ENCODE measurements around the gene CAPN1. TPM values are rescaled to one million over a fixed set of nuclear protein-coding genes. Genes with fewer than 3 reads are reported as not detected.
"Not testable (repeated sequence)": the region's sequence is repeated elsewhere in the genome, so short reads cannot be mapped to it uniquely, and the experiment has no call there.

CAPN1 gene
- total RNA-seq, 1 donor from 2014 or later = 81.0 TPM

DNA sequence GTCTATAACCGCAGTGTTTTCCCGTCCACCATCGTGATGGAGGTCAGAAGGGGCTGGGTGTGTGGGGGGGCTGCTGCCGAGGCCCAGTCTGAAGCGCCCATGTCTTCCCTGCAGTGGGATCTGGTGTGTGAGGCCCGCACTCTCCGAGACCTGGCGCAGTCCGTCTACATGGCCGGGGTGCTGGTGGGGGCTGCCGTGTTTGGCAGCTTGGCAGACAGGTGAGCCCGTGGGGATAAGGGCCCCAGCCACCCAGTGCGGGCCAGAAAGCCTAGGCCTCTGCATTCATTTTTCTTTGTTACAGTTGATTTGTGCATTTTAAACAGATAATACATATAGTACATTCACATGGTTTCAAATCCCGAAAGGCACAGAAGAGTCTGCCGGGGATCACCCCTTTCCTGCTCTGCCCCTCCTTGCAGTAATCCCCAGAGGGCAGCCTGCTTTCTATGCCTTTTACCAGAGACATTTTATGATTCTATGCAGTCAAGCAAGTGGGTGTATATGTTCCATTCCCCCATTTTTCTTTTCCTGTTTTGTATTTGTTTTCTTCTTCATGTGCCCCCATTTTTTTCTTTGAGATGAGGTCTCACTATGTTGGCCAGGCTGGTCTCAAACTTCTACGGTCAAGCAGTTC, 32.6 kb downstream of the CAPN1 start:
- DNase-seq (ENCODE audit: low spot score) (peak; percentile 43), ATAC-seq (no peak)

DNA sequence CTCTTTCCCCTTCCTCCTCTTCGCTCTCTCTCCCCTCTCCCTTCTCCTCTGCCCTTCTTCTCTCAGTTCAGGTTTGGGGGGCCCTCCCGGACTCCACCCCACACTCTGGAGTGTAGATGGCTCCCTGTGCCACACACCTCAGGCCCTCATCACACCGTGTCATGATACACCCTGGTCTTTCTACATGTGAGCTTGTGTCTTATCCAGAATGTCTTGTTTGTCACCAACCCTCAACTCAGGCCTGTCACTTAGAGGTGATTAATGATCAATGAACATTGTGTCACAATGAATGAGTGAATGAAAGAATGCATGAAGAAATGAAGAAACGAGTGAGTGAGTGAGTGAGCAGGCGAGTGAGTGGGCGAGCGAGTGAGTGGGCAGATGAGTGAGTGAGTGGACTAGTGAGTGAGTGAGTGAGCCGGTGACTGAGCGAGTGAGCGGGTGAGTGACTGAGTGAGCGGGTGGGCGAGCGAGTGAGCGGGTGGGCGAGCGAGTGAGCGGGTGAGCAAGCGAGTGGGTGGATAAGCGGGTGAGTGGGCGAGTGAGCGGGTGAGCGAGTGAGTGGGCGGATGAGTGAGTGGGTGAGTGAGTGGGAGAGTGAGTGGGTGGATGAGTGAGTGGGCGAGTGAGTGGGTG, 33.8 kb downstream of the CAPN1 start:
- DNase-seq (ENCODE audit: low spot score) (peak; percentile 12), ATAC-seq (no peak)

DNA sequence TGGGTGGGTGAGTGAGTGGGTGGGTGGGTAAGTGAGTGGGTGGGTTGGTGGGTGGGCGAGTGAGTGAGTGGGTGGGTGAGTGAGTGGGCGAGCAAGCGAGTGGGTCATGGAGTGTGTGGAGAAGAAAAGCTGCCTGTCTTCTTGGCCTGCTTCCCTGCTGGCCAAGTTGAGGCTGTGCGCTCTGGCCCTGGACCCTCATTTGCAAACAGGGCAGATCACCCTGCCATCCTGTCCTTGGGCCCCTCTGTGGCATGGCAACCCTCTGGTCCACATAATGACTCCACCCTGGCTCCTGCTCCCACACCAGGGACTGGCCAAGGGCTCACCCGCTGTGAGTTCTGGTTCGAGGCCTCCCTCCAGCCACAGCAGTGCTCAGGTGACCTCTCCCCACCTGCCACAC, 35.1 kb downstream of the CAPN1 start:
- no peak for ATAC-seq
- peak; percentile 38 for DNase-seq (ENCODE audit: low spot score)

DNA sequence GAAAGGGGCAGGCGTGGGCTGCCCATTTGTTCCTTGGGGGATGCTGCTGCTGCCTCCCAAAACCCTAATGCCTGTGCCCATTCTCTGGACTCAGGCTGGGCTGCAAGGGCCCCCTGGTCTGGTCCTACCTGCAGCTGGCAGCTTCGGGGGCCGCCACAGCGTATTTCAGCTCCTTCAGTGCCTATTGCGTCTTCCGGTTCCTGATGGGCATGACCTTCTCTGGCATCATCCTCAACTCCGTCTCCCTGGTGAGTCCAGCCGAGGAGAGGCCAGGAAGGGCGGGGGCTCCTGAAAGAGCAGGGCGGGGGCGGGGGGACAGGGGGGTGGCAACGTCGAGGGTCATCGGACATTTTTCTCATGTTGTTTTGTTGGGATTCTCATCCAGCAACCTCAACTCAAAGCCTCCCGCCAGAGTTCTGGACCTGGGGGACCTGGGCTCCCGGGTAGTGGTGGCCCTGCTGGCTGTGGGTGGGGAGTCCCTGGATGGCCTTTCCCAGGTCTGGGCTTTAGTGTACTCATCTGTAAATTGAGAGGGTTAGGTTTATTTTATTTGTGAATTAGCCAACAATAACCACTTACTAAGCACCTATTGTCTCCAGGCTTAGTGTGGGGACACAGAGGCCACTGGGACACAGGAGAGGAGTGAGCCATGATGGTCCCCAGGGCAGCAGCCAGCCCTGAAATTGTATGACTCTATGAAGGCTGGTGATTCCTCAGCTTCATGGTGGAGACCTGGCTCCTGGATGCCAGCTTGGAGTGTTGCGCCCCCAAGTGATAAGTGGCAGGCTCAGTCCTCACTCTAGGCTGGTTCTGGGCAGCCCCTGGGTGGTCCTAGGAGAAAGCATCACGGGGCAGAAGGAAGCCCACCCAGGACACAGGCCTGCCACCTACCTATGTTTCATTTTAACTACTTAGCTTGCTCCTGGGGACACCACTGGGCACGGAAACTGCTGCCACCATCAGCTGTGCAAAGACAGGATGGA, 36.0 kb downstream of the CAPN1 start:
- ATAC-seq = no peak
- peak; percentile 37 for DNase-seq (ENCODE audit: low spot score)

DNA sequence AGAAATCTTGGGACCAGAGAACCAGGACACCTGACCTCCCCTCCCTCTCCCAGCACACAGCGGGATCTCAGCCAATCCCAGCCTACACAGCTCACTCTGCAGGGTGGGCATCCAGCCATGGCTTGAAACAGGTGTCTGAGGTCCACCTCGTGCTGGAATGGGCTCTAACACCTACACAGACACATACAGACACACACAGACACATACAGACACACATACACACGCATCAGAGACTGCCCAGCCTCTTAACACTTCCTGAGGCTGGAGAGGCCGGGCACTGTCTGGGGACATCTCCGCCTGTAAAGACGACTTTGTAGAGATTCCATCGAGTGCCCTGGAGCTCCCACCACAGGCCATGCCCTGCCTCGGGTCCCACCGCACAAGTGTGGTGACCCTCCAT, 36.7 kb downstream of the CAPN1 start:
- no peak for ATAC-seq

DNA sequence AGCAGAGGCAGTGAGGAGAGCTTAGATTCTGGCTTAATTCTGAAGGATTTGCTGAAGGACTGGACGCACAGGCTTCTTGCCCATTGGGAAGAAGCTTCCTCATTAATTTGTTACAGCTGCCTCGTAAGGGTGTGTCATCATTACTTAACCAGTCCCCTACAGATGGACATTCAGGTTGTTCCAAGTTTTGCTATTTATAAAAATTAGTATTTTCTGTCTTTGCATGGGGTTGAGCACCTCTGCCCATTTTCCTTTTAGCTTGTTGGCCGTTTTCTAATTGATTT, 38.1 kb downstream of the CAPN1 start:
- DNase-seq (ENCODE audit: low spot score) (no peak), ATAC-seq (no peak)

More for the DNA sequence above, 36.7 kb downstream of the CAPN1 start:
- peak; percentile 40 for DNase-seq (ENCODE audit: low spot score)

DNA sequence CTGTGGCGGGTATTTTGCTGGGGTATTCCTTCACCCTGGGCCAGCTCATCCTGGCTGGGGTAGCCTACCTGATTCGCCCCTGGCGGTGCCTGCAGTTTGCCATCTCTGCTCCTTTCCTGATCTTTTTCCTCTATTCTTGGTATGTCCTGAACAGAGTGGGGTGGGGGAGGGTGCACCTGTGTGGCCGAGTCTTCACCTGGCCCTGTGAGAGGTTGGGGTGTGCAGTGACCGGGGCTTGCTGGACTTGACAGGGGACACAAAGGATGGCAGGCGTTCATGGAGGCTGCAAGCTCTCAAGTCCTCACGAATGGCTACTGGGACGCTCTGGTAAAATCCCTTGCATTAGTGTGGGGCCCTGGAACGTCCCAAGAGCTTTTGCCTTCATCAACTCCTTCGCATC, 39.3 kb downstream of the CAPN1 start:
- DNase-seq (ENCODE audit: low spot score) (no peak), ATAC-seq (no peak)

DNA sequence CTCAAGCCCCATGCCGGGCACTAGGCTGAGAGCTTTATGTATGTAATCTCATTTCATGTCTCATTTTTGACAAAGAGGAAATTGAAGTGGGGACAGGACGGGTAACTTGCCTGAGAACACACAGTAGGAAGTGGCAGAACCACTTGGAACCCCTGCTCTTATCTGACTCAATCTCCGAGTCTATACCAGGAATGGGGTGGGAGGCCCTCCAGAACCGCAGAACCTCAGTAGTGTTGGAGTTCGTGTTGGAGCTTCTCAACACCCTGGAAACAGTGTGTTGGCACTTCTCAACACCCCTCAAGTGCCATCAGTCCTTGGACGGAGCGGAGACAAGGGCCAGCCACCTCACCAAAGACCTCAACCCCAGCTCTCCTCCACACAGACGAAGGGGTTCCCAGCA, 41.3 kb downstream of the CAPN1 start:
- ATAC-seq = no peak
- no peak for DNase-seq (ENCODE audit: low spot score)

DNA sequence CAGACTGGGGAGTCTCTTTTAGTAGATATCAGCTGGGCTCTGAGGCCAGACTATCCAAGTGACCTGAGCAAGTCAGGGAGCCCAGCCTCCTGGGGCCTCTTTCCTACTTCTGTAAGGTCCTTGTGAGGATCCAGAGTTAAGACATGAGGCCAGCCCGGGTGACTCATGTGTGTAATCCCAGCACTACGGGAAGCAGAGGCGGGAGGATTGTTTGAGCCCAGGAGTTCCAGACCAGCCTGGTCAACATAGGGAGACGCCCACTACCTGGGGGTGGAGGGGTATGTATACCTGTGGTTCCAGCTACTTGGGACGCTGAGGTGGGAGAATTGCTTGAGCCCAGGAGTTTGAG, 43.2 kb downstream of the CAPN1 start:
- no peak for DNase-seq (ENCODE audit: low spot score)
- peak; percentile 8 for ATAC-seq

DNA sequence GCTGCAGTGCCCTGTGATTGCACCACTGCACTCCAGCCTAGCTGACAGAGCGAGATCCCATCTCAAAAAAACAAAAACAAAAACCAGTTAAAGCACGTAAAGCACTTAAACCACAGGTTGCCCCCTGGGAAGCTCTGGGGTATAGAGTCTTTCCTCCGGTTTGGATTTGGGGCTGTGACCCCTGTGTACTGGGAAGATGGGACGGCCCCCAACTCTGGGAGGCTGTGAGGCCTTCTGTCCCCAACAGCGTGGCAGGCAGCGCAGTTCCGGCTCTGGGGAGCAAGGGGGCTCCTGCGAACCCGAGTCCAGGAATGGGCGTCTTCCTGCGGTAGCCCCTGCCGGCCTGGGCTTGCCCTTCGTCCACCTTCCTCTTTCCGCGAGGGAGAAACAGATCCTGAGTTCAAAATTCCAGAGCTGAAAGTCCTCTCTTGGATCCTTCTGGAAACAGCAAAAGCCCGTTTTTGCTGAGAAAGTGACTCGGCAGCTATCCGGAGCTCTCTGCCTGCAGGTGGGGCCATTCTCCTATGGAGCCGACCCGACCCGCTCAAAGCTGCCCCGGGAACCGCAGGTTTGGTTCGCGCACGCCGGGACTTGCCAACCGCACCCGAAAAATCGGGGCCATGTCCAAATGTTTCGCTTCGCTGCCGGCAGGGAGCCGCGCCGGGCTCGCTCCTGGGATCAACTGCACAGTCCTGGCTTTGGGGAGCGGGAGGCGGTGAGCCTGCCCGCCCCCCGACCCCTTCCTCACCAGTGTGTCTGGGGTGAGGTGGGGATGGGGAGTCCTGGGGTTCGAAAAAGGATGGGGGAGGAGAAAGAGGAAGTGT, 43.8 kb downstream of the CAPN1 start:
- ATAC-seq (peak; percentile 94), DNase-seq (ENCODE audit: low spot score) (peak; percentile 75)

DNA sequence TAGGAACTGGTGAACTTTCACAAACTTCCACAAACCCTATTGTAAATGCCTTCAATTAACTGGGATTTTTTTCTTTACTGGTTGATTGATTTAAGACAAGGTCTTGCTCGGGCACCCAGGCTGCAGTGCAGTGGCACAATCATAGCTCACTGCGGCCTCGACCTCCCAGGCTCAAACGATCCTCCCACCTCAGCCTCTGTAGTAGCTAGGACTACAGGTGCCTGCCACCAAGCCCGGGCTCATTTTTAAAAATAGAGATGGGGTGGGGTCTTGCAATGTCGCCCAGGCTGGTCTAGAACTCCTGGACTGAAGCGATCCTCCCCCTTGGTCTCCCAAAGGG, 44.3 kb downstream of the CAPN1 start:
- ATAC-seq = no peak
- DNase-seq (ENCODE audit: low spot score) = no peak

DNA sequence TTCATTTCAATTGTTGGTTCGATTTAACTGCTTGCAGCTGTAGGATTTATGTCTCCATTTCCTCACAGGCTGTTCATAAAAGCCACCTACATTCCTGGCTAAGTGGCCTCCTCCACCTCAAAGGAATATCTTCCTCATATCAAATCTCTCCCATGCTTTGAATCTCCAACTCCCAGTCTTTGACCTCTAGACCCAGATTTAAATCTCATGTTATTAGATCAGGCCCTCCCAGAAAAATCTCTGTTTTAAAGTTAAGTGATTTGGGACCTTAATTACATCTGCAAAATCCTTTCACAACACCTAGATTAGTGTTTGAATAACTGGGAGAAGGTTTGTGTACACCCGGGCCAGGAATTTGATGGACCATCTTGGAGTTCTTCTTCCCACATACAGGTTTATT, 46.2 kb downstream of the CAPN1 start:
- no peak for ATAC-seq
- no peak for DNase-seq (ENCODE audit: low spot score)

DNA sequence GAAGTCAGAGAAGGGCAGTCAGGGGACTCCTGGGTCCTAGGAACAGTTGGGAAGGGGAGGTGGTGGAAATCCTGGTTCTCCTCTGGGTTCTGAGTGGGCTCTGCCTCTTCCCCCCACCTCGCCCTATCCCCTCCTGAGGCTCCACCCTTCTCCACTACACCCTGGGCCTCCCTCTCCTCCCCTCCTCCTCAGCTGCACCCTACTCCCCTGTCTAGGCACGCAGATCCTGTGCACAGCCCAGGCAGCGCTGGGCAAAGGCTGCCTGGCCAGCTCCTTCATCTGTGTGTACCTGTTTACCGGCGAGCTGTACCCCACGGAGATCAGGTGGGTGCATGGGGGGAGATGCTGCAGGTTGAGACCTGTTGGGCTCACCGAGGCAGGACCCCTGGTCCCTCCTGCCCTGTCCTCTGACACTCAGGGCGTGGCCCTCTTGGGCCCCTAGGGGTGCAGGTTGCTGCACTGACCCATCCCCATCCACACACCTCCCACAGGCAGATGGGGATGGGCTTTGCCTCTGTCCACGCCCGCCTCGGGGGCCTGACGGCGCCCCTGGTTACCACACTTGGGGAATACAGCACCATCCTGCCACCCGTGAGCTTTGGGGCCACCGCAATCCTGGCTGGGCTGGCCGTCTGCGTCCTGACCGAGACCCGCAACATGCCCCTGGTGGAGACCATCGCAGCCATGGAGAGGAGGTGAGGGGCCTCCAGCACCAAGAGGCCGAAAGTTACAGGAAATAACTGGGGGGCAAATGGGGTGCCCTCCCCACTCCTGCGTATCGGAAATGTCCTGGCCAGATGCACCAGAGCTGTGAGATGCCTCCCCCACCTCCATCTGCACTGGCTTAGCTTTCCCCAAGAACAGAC, 54.7 kb downstream of the CAPN1 start:
- ATAC-seq = no peak
- no peak for DNase-seq (ENCODE audit: low spot score)

DNA sequence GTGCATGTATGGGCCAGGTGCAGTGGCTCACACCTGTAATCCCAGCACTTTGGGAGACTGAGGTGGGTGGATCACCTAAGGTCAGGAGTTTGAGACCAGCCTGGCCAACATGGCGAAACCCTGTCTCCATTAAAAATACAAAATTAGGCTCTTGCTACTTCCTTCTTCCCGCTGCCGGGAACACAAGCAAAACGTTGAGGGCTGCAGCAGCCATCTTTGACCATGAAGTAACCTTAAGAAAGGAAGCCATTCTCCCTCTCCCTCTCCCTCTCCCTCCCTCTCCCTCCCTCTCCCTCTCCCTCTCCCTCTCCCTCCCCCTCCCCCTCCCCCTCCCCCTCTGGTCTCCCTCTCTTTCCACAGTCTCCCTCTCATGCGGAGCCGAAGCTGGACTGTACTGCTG, 56.6 kb downstream of the CAPN1 start:
- ATAC-seq; DNase-seq (ENCODE audit: low spot score): not testable (repeated sequence)

DNA sequence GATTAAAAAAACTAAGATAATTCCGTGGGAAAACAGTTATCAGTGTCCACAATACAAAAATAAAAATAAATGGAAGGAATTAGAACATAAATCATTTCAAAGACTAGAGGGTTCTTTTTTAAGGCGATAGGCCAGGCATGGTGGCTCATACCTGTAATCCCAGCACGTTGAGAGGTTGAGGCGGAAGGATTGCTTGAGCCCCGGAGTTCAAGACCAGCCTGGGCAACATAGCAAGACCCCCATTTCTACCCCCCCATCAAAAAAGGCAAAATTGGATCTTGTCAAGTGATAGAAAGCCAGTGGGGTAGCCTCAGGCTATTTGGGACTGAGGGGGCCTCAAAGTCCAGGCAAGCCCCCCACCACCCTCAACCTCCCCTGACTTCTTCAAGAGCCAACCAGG, 59.4 kb downstream of the CAPN1 start:
- DNase-seq (ENCODE audit: low spot score) (no peak), ATAC-seq (no peak)

DNA sequence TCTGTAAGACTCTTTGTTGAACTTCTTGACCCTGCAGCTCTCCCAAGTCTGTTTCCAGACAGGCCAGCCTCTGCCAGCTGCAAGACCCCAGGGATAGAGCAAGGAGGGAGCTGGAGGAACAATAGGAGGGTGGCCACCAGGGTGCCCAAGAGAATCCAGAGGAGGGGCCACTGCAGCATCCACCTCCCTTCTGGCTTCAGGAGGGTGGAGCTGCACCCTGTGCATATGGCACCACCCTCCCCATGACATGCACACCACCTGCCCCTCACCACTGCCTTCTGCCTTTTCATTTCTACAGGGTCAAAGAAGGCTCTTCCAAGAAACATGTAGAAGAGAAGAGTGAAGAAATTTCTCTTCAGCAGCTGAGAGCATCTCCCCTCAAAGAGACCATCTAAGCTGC, 60.0 kb downstream of the CAPN1 start:
- ATAC-seq (no peak), DNase-seq (ENCODE audit: low spot score) (no peak)

DNA sequence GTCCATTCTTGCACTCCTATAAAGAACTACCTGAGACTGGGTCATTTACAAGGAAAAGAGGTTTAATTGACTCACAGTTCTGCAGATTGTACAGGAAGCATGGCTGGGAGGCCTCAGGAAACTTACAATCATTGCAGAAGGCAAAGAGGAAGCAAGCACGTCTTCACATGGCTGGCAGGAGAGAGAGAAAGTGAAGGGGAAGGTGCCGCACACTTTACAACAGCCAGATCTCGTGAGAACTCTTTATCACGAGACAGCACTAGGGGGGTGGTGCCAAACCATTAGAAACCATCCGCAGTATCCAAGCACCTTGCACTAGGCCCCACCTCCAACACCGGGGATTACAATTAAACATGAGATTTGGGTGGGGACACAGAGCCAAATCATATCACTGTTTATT, 60.7 kb downstream of the CAPN1 start:
- DNase-seq (ENCODE audit: low spot score) = no peak
- ATAC-seq = no peak

DNA sequence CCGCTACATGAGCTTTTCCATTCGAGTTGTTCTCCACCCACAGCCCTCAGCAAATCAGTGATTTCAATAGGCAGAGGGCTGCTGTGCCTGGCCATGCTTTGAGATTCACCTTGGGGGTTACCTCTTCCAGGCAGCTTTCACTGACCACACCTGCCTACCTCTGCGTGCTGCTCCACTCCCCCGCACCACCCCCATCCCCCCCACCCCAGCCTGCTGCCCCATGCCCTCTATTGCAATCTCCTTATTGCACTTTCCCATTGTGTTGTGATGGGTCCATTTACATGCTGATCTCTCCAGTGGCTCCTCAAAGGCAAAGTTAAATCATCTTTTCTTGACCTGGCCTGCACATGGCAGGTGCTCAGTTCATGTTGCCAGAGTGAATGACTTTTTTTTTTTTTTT, 62.1 kb downstream of the CAPN1 start:
- DNase-seq (ENCODE audit: low spot score) (no peak), ATAC-seq (no peak)

DNA sequence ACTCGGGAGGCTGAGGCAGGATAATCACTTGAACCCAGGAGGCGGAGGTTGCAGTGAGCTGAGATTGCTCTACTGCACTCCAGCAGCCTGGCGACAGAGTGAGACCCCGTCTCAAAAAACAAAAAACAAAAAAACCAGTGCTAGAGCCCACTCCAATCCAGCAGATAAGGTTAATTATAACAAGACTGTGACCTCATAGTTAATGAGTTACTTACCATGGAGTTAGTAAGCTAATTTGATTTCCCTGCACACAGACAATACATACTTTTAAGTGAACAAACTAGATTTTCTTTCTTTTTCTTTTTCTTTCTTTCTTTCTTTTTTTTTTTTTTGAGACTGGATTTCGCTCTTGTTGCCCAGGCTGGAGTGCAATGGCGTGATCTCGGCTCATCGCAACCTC, 63.3 kb downstream of the CAPN1 start:
- peak; percentile 62 for ATAC-seq
- DNase-seq (ENCODE audit: low spot score) = not testable (repeated sequence)

DNA sequence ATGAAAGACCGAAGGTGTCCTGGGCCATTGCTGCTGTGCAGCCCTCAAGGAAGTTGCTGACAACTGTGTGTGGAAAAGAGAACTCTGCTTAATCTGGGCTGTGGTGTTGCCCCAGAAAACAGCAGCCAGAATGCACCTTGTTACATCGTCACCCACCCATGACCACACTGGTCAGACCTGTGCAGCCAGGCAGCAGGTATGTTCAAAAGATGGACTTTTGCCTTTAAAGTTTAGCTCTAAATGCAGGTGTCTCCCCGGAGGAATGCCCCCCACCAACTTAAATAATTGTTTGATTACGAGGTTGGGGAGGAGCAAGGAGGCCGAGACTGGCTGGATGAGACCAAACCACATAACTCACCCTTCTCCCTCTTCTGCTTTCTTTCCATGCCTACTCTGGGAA, 64.8 kb downstream of the CAPN1 start:
- no peak for DNase-seq (ENCODE audit: low spot score)
- ATAC-seq = no peak

Data from left lobe of liver (tissue), 2 donors.